Measurements from ENCODE around the gene SPRY4.

GRCh38 chr5:142316051-142316450 lies 8.8 kb downstream of the SPRY4 start:
- no peak for TF ChIP-seq POLR2A (IDR thresholded peaks at IDR 0.05; ENCODE audit: low read depth, low read length)
- TF ChIP-seq POLR2AphosphoS5 (IDR thresholded peaks at IDR 0.05; ENCODE audit: low read depth, low read length), result no peak
- TF ChIP-seq TAF1 (IDR thresholded peaks at IDR 0.05; ENCODE audit: borderline replicate concordance, low read depth, low read length), result no peak

All from GM12892 (cell line).